GM10248 (cell line): Measurements from ENCODE around the gene SNX3.

Experiments
- CTCF ChIA-PET: fragments of 300-600 bp; sonication (Branson Sonifier 250); formaldehyde crosslinking; extraction: SDS; loops from one replicate; lab custom pipeline; 2021; ENCODE audit warnings: antibody characterized with exemption; lab: Yijun Ruan, JAX
- POLR2A ChIA-PET: fragments of 350-650 bp; sonication (Branson Sonifier 250); formaldehyde crosslinking; extraction: SDS; loops from one replicate; lab custom pipeline; 2020; ENCODE audit warnings: antibody characterized with exemption; lab: Yijun Ruan, JAX
- DNase-seq: peaks from one replicate; pipeline ENCODE4 v3.0.0; 2012; ENCODE audit errors: extremely low spot score
- CTCF ChIP-seq: IDR thresholded peaks from 2 replicates; pipeline ENCODE4 v1.5.1; 2012; ENCODE audit warnings: mild to moderate bottlenecking, low read depth; ENCODE audit errors: extremely low read depth, missing control alignments, control extremely low read depth

SNX3 gene

GRCh38 chr6:108193835-108194234 lies 67.0 kb downstream of the SNX3 start:
- TF ChIP-seq CTCF, result no peak
- POLR2A ChIA-PET, result no interaction called here
- CTCF ChIA-PET, result interaction anchor here (1.3 kb wide), 1 partner anchor 14 kb away, joined by 3 read pairs; no protein-coding TSS in a partner anchor
- DNase-seq, result no peak

GRCh38 chr6:108193131-108193530 lies 67.7 kb downstream of the SNX3 start:
- no peak for DNase-seq
- ChIA-PET CTCF (no interaction called here), POLR2A (interaction anchor here (0.6 kb wide), 1 partner anchor 1681 kb away, joined by 4 read pairs; no protein-coding TSS in a partner anchor)
- TF ChIP-seq CTCF, result no peak

- POLR2A ChIA-PET, result no interaction called here
- CTCF ChIA-PET, result interaction anchor here (0.8 to 1.5 kb wide), 2 partner anchors 12 to 33 kb away, joined by 4 to 5 read pairs; no protein-coding TSS in a partner anchor
- no peak for TF ChIP-seq CTCF
- DNase-seq, result no peak
Observed at GRCh38 chr6:108187519-108187918, 73.3 kb downstream of the SNX3 start.

- no peak for DNase-seq
- CTCF ChIA-PET, result interaction anchor here (1.2 kb wide), 1 partner anchor 14 kb away, joined by 4 read pairs; no protein-coding TSS in a partner anchor
- no peak for TF ChIP-seq CTCF
- POLR2A ChIA-PET, result no interaction called here
Observed at GRCh38 chr6:108186226-108186625, 74.6 kb downstream of the SNX3 start.

GRCh38 chr6:108180776-108181175 lies 80.1 kb downstream of the SNX3 start:
- POLR2A ChIA-PET, result no interaction called here
- CTCF ChIA-PET, result no interaction called here
- no peak for DNase-seq
- TF ChIP-seq CTCF, result no peak

GRCh38 chr6:108180266-108180665 lies 80.6 kb downstream of the SNX3 start:
- no peak for TF ChIP-seq CTCF
- CTCF ChIA-PET, result interaction anchor here (0.8 kb wide), 1 partner anchor 14 kb away, joined by 3 read pairs; no protein-coding TSS in a partner anchor
- POLR2A ChIA-PET, result no interaction called here
- no peak for DNase-seq
